ENCODE data around the gene CYP2W1.

DNA sequence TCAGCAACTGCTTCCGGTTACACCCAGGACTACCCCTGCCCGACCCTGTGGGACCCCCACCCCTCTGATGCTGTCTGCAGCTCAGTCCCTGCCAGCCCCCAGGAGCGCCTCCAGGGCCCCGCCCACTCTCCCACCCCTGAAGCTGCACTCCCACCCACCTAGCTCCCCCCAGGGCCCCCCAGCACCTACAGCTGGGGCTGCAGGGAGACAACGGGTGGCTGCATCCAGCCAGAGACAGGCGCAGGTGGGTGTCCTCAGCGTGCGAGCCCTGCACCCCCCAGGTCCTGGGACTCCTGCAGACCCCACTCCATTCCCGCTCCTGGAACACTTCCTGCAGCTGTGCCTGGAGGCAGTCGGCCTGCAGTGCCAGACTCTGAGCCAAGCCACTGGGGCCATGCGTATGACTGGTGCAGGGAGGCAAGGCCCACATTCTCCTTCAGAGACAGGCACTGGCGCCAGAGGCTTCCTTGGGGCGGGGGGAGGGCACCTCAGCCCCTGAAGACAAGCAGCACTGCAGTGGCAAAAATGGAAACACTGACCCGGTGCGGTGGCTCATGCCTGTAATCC is 6.1 kb downstream of the CYP2W1 start:
- TF ChIP-seq, protein P1, sequence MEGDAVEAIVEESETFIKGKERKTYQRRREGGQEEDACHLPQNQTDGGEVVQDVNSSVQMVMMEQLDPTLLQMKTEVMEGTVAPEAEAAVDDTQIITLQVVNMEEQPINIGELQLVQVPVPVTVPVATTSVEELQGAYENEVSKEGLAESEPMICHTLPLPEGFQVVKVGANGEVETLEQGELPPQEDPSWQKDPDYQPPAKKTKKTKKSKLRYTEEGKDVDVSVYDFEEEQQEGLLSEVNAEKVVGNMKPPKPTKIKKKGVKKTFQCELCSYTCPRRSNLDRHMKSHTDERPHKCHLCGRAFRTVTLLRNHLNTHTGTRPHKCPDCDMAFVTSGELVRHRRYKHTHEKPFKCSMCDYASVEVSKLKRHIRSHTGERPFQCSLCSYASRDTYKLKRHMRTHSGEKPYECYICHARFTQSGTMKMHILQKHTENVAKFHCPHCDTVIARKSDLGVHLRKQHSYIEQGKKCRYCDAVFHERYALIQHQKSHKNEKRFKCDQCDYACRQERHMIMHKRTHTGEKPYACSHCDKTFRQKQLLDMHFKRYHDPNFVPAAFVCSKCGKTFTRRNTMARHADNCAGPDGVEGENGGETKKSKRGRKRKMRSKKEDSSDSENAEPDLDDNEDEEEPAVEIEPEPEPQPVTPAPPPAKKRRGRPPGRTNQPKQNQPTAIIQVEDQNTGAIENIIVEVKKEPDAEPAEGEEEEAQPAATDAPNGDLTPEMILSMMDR (IDR thresholded peaks at IDR 0.05) = no peak
- no peak for TF ChIP-seq POLR2A (IDR thresholded peaks at IDR 0.05)
